Smooth muscle cell (in vitro differentiated cells): ENCODE measurements around the gene VGLL2. TPM values are rescaled to one million over a fixed set of nuclear protein-coding genes. Genes with fewer than 3 reads are reported as not detected.

Experiments used
- DNase-seq: peaks from one replicate; lab custom pipeline; 2025; ENCODE audit not compliant: unreplicated experiment; lab: John Stamatoyannopoulos, UW
- H2AFZ ChIP-seq: fragments of 200-600 bp; sonication (generic); 2 replicates; pipeline ENCODE4 v1.6.0; 2016; ENCODE audit warnings: antibody characterized with exemption, low read depth, mild to moderate bottlenecking
- H3F3A ChIP-seq: fragments of 200-600 bp; sonication (generic); 2 replicates; pipeline ENCODE4 v1.6.0; 2017; ENCODE audit warnings: antibody characterized with exemption, low read depth
- H3K27ac ChIP-seq: fragments of 200-600 bp; sonication (generic); 2 replicates; pipeline ENCODE4 v1.5.1; 2016; ENCODE audit warnings: low read depth, mild to moderate bottlenecking
- H3K27me3 ChIP-seq: fragments of 200-600 bp; sonication (generic); 2 replicates; pipeline ENCODE4 v1.6.1; 2016; ENCODE audit warnings: low read depth, mild to moderate bottlenecking
- H3K36me3 ChIP-seq: fragments of 200-600 bp; sonication (generic); 2 replicates; pipeline ENCODE4 v1.5.1; 2016; ENCODE audit warnings: low read depth
- H3K4me1 ChIP-seq: fragments of 200-600 bp; sonication (generic); 2 replicates; pipeline ENCODE4 v1.5.1; 2016; ENCODE audit warnings: low read depth
- H3K4me2 ChIP-seq: fragments of 200-600 bp; sonication (generic); 2 replicates; pipeline ENCODE4 v1.6.0; 2016; ENCODE audit warnings: mild to moderate bottlenecking
- H3K4me3 ChIP-seq: fragments of 200-600 bp; sonication (generic); 2 replicates; pipeline ENCODE4 v1.5.1; 2016; ENCODE audit warnings: mild to moderate bottlenecking
- H3K79me2 ChIP-seq: fragments of 200-600 bp; sonication (generic); 2 replicates; pipeline ENCODE4 v1.6.0; 2016; ENCODE audit warnings: low read depth, mild to moderate bottlenecking
- H3K9ac ChIP-seq: fragments of 200-600 bp; sonication (generic); 2 replicates; pipeline ENCODE4 v1.6.0; 2016; ENCODE audit warnings: low read depth
- H3K9me3 ChIP-seq: fragments of 200-600 bp; sonication (generic); replicated peaks from 2 replicates; pipeline ENCODE4 v1.5.1; 2016; ENCODE audit warnings: low read depth
- H4K20me1 ChIP-seq: fragments of 200-600 bp; sonication (generic); 2 replicates; pipeline ENCODE4 v1.6.0; 2016; ENCODE audit warnings: low read depth
- WGBS: methylation state at CpG from one replicate; pipeline ENCODE4 v1.1.7; 2016; ENCODE audit warnings: low lambda C conversion rate; 5-methylcytosine and 5-hydroxymethylcytosine counted together
- polyA plus RNA-seq: library from polyadenylated mRNA; unstranded; fragments of >200 nt; fragmentation: Nextera tagmentation; extraction: Ambion mirVana; gene quantifications from 2 replicates; pipeline ENCODE4 v1.2.1, GENCODE V29; 2016
- total RNA-seq: library from RNA; depleted of rRNA; stranded (reverse); fragments of >200 nt; gene quantifications from 2 replicates; pipeline ENCODE4 v1.2.3, GENCODE V29; 2014
- TF ChIP-seq, protein P1 (sequence below): fragments of 200-600 bp; sonication (generic); IDR thresholded peaks from 2 replicates; pipeline ENCODE4 v1.5.1; 2017; ENCODE audit warnings: borderline replicate concordance, mild to moderate bottlenecking, antibody characterized with exemption; ENCODE audit not compliant: insufficient read depth, poor library complexity, severe bottlenecking

Gene VGLL2
- total and polyA plus RNA-seq, 2 experiments from 2014 or later: not detected

- no peak overlapping the region for H3K27ac ChIP-seq
- no peaks in the 10 kb centered on the region for H3F3A ChIP-seq
- no peaks in the 10 kb centered on the region for H3K79me2 ChIP-seq
- H3K9me3 ChIP-seq: no peaks in the 10 kb centered on the region
- TF ChIP-seq, protein P1, sequence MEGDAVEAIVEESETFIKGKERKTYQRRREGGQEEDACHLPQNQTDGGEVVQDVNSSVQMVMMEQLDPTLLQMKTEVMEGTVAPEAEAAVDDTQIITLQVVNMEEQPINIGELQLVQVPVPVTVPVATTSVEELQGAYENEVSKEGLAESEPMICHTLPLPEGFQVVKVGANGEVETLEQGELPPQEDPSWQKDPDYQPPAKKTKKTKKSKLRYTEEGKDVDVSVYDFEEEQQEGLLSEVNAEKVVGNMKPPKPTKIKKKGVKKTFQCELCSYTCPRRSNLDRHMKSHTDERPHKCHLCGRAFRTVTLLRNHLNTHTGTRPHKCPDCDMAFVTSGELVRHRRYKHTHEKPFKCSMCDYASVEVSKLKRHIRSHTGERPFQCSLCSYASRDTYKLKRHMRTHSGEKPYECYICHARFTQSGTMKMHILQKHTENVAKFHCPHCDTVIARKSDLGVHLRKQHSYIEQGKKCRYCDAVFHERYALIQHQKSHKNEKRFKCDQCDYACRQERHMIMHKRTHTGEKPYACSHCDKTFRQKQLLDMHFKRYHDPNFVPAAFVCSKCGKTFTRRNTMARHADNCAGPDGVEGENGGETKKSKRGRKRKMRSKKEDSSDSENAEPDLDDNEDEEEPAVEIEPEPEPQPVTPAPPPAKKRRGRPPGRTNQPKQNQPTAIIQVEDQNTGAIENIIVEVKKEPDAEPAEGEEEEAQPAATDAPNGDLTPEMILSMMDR: no peak
- peaks cover 100% of the 10 kb centered on the region for H3K27me3 ChIP-seq
- peak overlapping the region; percentile 89 for H3K4me2 ChIP-seq
- no peak overlapping the region for H3K9ac ChIP-seq
- H3K4me3 ChIP-seq: peak overlapping the region; percentile 44
- H2AFZ ChIP-seq: no peak overlapping the region
- H3K36me3 ChIP-seq: no peaks in the 10 kb centered on the region
- peaks cover 13% of the 10 kb centered on the region for H3K4me1 ChIP-seq
- WGBS: 1% methylated on average over 64 of the region's 74 CpGs
- no peaks in the 10 kb centered on the region for H4K20me1 ChIP-seq
- DNase-seq: no peak
Observed at GRCh38 chr6:117270055-117270842, 4.9 kb downstream of the VGLL2 start.

GRCh38 chr6:117270843-117271507 is 5.6 kb downstream of the VGLL2 start:
- Histone ChIP-seq H3K4me2 (peak overlapping the region; percentile 89), H3K9ac (no peak overlapping the region), H3K27me3 (peaks cover 100% of the 10 kb centered on the region), H2AFZ (no peak overlapping the region), H3K4me1 (peaks cover 11% of the 10 kb centered on the region), H3K27ac (no peak overlapping the region), H3K9me3 (no peaks in the 10 kb centered on the region), H4K20me1 (no peaks in the 10 kb centered on the region), H3K36me3 (no peaks in the 10 kb centered on the region), H3F3A (no peaks in the 10 kb centered on the region), H3K79me2 (no peaks in the 10 kb centered on the region), H3K4me3 (peak overlapping the region; percentile 44)
- TF ChIP-seq, protein P1: no peak
- DNase-seq: no peak
- WGBS: 9% methylated on average over 22 of the region's 48 CpGs

- no peak for DNase-seq
- H4K20me1 ChIP-seq: no peaks in the 10 kb centered on the region
- WGBS: 30% methylated on average over 6 of the region's 8 CpGs
- peaks cover 9% of the 10 kb centered on the region for H3K4me1 ChIP-seq
- no peak overlapping the region for H3K27ac ChIP-seq
- TF ChIP-seq, protein P1: no peak
- H3K27me3 ChIP-seq: peaks cover 99% of the 10 kb centered on the region
- no peak overlapping the region for H3K9ac ChIP-seq
- no peaks in the 10 kb centered on the region for H3K9me3 ChIP-seq
- H3K36me3 ChIP-seq: no peaks in the 10 kb centered on the region
- H2AFZ ChIP-seq: no peak overlapping the region
- no peak overlapping the region for H3K4me3 ChIP-seq
- no peaks in the 10 kb centered on the region for H3F3A ChIP-seq
- no peak overlapping the region for H3K4me2 ChIP-seq
- H3K79me2 ChIP-seq: no peaks in the 10 kb centered on the region
Observed at GRCh38 chr6:117272032-117272866, 6.9 kb downstream of the VGLL2 start.
